Measurements from ENCODE around the gene NKIRAS2.

The NKIRAS2 gene

DNA sequence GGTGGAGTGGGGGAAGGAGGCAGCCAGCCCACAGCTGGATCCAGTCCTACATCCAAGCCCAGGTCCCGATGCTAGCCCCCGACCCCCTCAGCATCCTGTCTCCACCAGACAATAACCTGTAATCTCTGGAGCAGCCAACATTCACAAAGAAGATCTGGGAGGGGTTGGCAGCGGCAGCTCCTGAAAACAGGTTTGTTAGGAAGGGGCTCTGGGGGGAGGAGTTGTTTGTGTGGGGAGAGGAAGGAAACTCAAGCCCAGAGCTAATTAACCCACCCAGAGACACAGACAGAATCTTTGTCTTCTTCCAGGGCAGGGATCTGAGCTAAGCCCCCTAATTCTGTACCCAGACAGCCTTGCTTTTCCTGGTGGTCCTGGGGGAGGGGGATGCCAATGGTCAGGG lies 35.1 kb downstream of the NKIRAS2 start:
- no peak for TF ChIP-seq CTCF (IDR thresholded peaks at IDR 0.05; ENCODE audit: control extremely low read depth, extremely low read depth, low read depth, missing control alignments)
- POLR2A ChIA-PET = interaction anchor here (0.6 kb wide), 1 partner anchor 89 kb away, joined by 6 read pairs; no protein-coding TSS in a partner anchor
- CTCF ChIA-PET = interaction anchor here (1.2 to 5.0 kb wide), 5 partner anchors 9 to 46 kb away, joined by 3 to 32 read pairs (median 9); no protein-coding TSS in a partner anchor
- no peak for DNase-seq (ENCODE audit: extremely low spot score)

GRCh38 chr17:42055496-42055895 lies 35.6 kb downstream of the NKIRAS2 start:
- TF ChIP-seq CTCF (IDR thresholded peaks at IDR 0.05; ENCODE audit: control extremely low read depth, extremely low read depth, low read depth, missing control alignments) = no peak
- no peak for DNase-seq (ENCODE audit: extremely low spot score)
- ChIA-PET POLR2A (interaction anchor here (0.6 kb wide), 1 partner anchor 89 kb away, joined by 6 read pairs; no protein-coding TSS in a partner anchor), CTCF (interaction anchor here (0.9 to 5.0 kb wide), 6 partner anchors 9 to 46 kb away, joined by 3 to 32 read pairs (median 6); no protein-coding TSS in a partner anchor)

DNA sequence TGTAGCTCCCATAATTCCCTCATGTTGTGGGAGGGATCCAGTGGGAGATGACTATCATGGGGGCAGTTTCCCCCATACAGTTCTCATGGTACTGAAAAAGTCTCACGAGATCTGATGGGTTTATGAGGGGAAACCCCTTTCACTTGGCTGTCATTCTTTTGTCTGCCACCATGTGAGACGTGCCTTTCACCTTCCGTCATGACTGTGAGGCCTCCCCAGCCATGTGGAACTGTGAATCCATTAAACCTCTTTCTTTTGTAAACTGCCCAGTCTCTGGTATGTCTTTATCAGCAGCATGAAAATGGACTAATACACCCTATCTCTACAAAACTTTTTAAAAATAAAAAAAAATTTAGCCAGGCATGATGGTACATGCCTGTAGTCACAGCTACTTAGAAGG lies 36.7 kb downstream of the NKIRAS2 start:
- CTCF ChIA-PET = interaction anchor here (1.0 to 5.0 kb wide), 6 partner anchors 9 to 31 kb away, joined by 3 to 32 read pairs (median 6); no protein-coding TSS in a partner anchor
- POLR2A ChIA-PET = no interaction called here
- no peak for TF ChIP-seq CTCF (IDR thresholded peaks at IDR 0.05; ENCODE audit: control extremely low read depth, extremely low read depth, low read depth, missing control alignments)
- DNase-seq (ENCODE audit: extremely low spot score) = no peak

DNA sequence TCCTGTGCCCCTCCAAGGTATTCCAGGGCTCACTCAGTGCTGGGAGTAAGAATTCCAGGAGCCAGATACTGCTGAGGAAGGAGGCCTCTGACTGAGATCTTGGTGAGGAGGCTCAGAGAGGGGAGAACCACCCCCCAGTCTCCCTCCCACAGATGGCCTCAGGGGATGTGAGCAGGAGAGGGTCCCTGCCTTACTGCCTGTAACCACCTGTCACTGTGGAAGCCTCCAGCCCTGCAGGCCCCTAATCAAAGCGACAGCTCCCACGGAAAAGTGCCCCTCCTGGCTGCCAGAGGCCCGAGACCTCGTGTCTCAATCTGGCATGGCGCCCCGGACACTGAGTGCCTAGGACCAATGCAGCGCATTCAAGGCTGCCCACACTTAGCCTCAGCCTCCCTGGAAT lies 38.2 kb downstream of the NKIRAS2 start:
- no peak for DNase-seq (ENCODE audit: extremely low spot score)
- POLR2A ChIA-PET = no interaction called here
- CTCF ChIA-PET = interaction anchor here (1.2 to 1.7 kb wide), 3 partner anchors 10 to 43 kb away, joined by 3 to 7 read pairs (median 4); no protein-coding TSS in a partner anchor
- no peak for TF ChIP-seq CTCF (IDR thresholded peaks at IDR 0.05; ENCODE audit: control extremely low read depth, extremely low read depth, low read depth, missing control alignments)

DNA sequence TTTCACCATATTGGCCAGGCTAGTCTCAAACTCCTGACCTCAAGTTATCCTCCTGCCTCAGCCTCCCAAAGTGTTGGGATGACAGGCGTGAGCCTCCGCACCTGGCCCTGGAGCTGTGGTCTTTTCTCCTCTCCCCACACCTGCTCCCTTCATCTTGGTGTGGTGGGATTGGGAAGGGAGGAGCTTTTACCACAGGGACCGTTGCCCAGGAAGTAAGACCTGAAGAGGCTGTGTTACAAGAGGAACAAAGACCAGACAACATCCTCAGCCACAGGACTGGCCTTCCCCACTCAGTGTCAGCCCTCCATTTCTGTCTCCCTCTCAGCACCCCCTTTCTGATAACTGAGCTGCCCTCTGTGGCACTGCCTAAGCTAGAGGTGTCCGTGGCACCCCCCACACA lies 39.9 kb downstream of the NKIRAS2 start:
- ChIA-PET POLR2A (no interaction called here), CTCF (interaction anchor here (0.7 kb wide), 1 partner anchor 21 kb away, joined by 3 read pairs; no protein-coding TSS in a partner anchor)
- no peak for DNase-seq (ENCODE audit: extremely low spot score)
- no peak for TF ChIP-seq CTCF (IDR thresholded peaks at IDR 0.05; ENCODE audit: control extremely low read depth, extremely low read depth, low read depth, missing control alignments)

DNA sequence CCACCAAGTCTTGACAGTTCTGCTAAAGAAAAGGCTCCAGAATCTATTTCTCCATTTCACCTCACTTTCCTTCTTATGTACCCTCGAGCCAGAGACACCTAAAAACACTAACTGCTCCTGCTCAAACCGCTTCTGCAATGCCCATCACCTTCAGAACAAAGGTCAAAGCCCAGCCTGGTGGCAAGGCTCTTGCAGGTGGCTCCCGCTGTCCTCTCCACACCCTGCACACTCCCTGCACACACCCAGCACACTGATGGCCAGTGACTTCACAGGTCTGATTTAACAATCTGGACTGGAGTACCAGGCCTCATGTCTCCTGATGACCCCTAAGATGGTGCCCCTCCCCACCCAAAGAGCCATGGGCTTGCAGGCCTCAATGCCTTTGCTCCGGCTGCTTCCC lies 40.3 kb downstream of the NKIRAS2 start:
- POLR2A ChIA-PET = no interaction called here
- no peak for DNase-seq (ENCODE audit: extremely low spot score)
- CTCF ChIA-PET = interaction anchor here (0.7 to 3.7 kb wide), 2 partner anchors 21 to 35 kb away, joined by 3 to 19 read pairs; no protein-coding TSS in a partner anchor
- no peak for TF ChIP-seq CTCF (IDR thresholded peaks at IDR 0.05; ENCODE audit: control extremely low read depth, extremely low read depth, low read depth, missing control alignments)
